ENCODE results near the gene DAZAP1. TPM values are rescaled to one million over a fixed set of nuclear protein-coding genes. Genes with fewer than 3 reads are reported as not detected.

The DAZAP1 gene
- total RNA-seq, 1 experiment from 2014 or later: 165 TPM

DNA sequence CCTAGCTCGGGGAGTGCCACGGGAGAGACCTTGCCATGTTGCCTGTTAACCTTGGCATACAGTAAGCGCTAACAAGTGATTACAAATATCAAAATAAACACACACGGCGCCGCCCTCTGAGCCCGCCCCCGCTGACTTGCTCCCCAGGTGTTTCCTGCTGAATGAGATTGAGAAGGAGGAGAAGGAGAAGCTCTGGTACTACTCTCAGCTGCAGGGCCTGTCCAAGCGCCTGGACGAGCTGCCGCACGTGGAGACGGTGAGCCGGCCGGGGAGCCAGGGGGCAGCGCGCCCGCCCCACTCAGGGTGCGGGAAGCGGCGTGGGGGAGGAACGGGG, 47.6 kb downstream of the DAZAP1 start:
- ChIA-PET POLR2A (no interaction called here), CTCF (interaction anchor here (0.7 kb wide), 2 partner anchors 10 to 81 kb away, joined by 4 to 5 read pairs; no protein-coding TSS in a partner anchor)
- no peaks in the 10 kb centered on the region for H3K4me1 Mint-ChIP-seq (ENCODE audit: low read depth, unreplicated experiment)
- H3K27ac Mint-ChIP-seq (ENCODE audit: unreplicated experiment): no peak overlapping the region
- H3K4me3 ChIP-seq (ENCODE audit: low read depth, low read length): no peak overlapping the region
- H3K4me1 ChIP-seq: no peaks in the 10 kb centered on the region
- no peaks in the 10 kb centered on the region for H3K9me3 ChIP-seq
- H3K9me3 Mint-ChIP-seq (ENCODE audit: unreplicated experiment): no peaks in the 10 kb centered on the region
- no TSS peak for BruUV-seq (replicated peaks)
- H3K36me3 ChIP-seq (ENCODE audit: control insufficient read depth, insufficient read depth, low read length): no peaks in the 10 kb centered on the region
- peaks cover 4% of the 10 kb centered on the region for H3K27me3 Mint-ChIP-seq (ENCODE audit: insufficient read depth, unreplicated experiment)
- H3K27me3 ChIP-seq (replicated peaks; ENCODE audit: control insufficient read depth, insufficient read depth, low read length): no peaks in the 10 kb centered on the region
- H3K36me3 Mint-ChIP-seq (ENCODE audit: insufficient read depth, unreplicated experiment): peaks cover 50% of the 10 kb centered on the region
- intact Hi-C loops (cut with micrococcal nuclease; ENCODE audit: unreplicated experiment): no loop called here
- no peak for DNase-seq
- H3K4me3 Mint-ChIP-seq (ENCODE audit: unreplicated experiment): no peak overlapping the region
- TF ChIP-seq, protein P1, sequence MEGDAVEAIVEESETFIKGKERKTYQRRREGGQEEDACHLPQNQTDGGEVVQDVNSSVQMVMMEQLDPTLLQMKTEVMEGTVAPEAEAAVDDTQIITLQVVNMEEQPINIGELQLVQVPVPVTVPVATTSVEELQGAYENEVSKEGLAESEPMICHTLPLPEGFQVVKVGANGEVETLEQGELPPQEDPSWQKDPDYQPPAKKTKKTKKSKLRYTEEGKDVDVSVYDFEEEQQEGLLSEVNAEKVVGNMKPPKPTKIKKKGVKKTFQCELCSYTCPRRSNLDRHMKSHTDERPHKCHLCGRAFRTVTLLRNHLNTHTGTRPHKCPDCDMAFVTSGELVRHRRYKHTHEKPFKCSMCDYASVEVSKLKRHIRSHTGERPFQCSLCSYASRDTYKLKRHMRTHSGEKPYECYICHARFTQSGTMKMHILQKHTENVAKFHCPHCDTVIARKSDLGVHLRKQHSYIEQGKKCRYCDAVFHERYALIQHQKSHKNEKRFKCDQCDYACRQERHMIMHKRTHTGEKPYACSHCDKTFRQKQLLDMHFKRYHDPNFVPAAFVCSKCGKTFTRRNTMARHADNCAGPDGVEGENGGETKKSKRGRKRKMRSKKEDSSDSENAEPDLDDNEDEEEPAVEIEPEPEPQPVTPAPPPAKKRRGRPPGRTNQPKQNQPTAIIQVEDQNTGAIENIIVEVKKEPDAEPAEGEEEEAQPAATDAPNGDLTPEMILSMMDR (IDR thresholded peaks at IDR 0.05; ENCODE audit: insufficient read depth in 1 of 2, low read depth in 1 of 2, low read length in 1 of 2, severe bottlenecking in 1 of 2, unreplicated experiment in 1 of 2): no peak

GRCh38 chr19:1455336-1456120, 48.1 kb downstream of the DAZAP1 start:
- Mint-ChIP-seq H3K9me3 (ENCODE audit: unreplicated experiment) (no peaks in the 10 kb centered on the region), H3K27me3 (ENCODE audit: insufficient read depth, unreplicated experiment) (peaks cover 4% of the 10 kb centered on the region), H3K36me3 (ENCODE audit: insufficient read depth, unreplicated experiment) (peaks cover 46% of the 10 kb centered on the region), H3K4me1 (ENCODE audit: low read depth, unreplicated experiment) (no peaks in the 10 kb centered on the region), H3K4me3 (ENCODE audit: unreplicated experiment) (no peak overlapping the region), H3K27ac (ENCODE audit: unreplicated experiment) (no peak overlapping the region)
- Histone ChIP-seq H3K9me3 (no peaks in the 10 kb centered on the region), H3K36me3 (ENCODE audit: control insufficient read depth, insufficient read depth, low read length) (no peaks in the 10 kb centered on the region; the same call in 1 of the 2 replicates), H3K4me3 (ENCODE audit: low read depth, low read length) (no peak overlapping the region), H3K4me1 (no peaks in the 10 kb centered on the region), H3K27me3 (replicated peaks; ENCODE audit: control insufficient read depth, insufficient read depth, low read length) (no peaks in the 10 kb centered on the region)
- ChIA-PET POLR2A (interaction anchor here (0.5 kb wide), 1 partner anchor 154 kb away, joined by 3 read pairs; no protein-coding TSS in a partner anchor), CTCF (no interaction called here)
- no TSS peak for BruUV-seq (replicated peaks)
- TF ChIP-seq, protein P1 (IDR thresholded peaks at IDR 0.05; ENCODE audit: insufficient read depth in 1 of 2, low read depth in 1 of 2, low read length in 1 of 2, severe bottlenecking in 1 of 2, unreplicated experiment in 1 of 2): no peak
- peak; percentile 64 to 74 for DNase-seq
- intact Hi-C loops (cut with micrococcal nuclease; ENCODE audit: unreplicated experiment): no loop called here

GRCh38 chr19:1456121-1456900, 48.9 kb downstream of the DAZAP1 start:
- Histone ChIP-seq H3K36me3 (ENCODE audit: control insufficient read depth, insufficient read depth, low read length) (no peaks in the 10 kb centered on the region; the same call in 1 of the 2 replicates), H3K4me3 (ENCODE audit: low read depth, low read length) (no peak overlapping the region), H3K27me3 (replicated peaks; ENCODE audit: control insufficient read depth, insufficient read depth, low read length) (no peaks in the 10 kb centered on the region), H3K9me3 (no peaks in the 10 kb centered on the region), H3K4me1 (no peaks in the 10 kb centered on the region)
- TF ChIP-seq, protein P1 (IDR thresholded peaks at IDR 0.05; ENCODE audit: insufficient read depth in 1 of 2, low read depth in 1 of 2, low read length in 1 of 2, severe bottlenecking in 1 of 2, unreplicated experiment in 1 of 2): no peak
- POLR2A ChIA-PET: interaction anchor here (0.6 kb wide), 1 partner anchor 967 kb away, joined by 3 read pairs; no protein-coding TSS in a partner anchor
- Mint-ChIP-seq H3K9me3 (ENCODE audit: unreplicated experiment) (no peaks in the 10 kb centered on the region), H3K4me3 (ENCODE audit: unreplicated experiment) (no peak overlapping the region), H3K27ac (ENCODE audit: unreplicated experiment) (no peak overlapping the region), H3K36me3 (ENCODE audit: insufficient read depth, unreplicated experiment) (peaks cover 40% of the 10 kb centered on the region), H3K27me3 (ENCODE audit: insufficient read depth, unreplicated experiment) (no peaks in the 10 kb centered on the region), H3K4me1 (ENCODE audit: low read depth, unreplicated experiment) (no peaks in the 10 kb centered on the region)
- no TSS peak for BruUV-seq (replicated peaks)
- DNase-seq: no peak
- CTCF ChIA-PET: no interaction called here
- intact Hi-C loops (cut with micrococcal nuclease; ENCODE audit: unreplicated experiment): no loop called here

All from Caco-2 (cell line).